NCI-H1105 (cell line): ENCODE results near the gene MMP20.

Experiments used
- DNase-seq: peaks from one replicate; lab custom pipeline; 2025; lab: John Stamatoyannopoulos, UW

The MMP20 gene

GRCh38 chr11:102622258-102622657 is 2.9 kb downstream of the MMP20 start:
- no peak for DNase-seq

DNA sequence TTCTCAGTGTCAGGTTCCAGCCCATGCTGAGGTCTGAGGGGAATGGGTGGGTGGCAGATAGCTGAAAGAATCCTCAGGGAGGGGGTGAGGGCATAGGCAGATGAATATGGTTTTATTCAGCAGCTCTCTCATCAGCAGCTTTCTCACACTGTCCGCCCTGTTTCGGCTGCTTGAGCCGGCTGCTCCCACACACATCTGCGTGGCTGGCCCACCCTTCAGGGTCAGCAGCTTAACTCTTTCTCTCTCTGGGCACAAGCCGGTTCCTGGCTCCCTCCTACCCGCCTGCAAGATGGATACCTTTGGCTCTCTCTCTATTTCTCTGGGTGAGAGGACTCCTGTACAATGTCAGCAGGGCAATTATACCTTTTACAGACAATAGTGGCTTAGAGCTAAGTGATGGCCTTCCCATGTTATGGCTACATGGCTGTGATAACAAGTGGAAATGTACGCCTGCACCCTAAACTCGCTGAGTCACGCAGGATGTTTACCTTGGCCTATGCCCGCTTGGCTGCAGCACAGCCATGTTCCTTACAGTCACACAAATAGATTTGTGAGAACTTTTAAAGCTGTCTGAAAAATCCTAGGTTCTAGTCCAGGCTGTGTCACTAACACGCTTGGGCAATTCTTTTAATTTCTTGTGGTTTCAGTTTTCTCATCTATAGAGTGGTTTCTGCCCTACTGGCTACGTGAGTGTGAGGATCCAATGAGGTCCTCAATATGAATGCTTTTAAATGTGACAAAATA is 4.1 kb downstream of the MMP20 start:
- no peak for DNase-seq

GRCh38 chr11:102620179-102620578 is 5.0 kb downstream of the MMP20 start:
- no peak for DNase-seq

- no peak for DNase-seq
These were observed 7.6 kb downstream of the MMP20 start for GRCh38 chr11:102617466-102618008.

- DNase-seq, result no peak
These were observed 9.2 kb downstream of the MMP20 start for GRCh38 chr11:102615894-102616432.

DNA sequence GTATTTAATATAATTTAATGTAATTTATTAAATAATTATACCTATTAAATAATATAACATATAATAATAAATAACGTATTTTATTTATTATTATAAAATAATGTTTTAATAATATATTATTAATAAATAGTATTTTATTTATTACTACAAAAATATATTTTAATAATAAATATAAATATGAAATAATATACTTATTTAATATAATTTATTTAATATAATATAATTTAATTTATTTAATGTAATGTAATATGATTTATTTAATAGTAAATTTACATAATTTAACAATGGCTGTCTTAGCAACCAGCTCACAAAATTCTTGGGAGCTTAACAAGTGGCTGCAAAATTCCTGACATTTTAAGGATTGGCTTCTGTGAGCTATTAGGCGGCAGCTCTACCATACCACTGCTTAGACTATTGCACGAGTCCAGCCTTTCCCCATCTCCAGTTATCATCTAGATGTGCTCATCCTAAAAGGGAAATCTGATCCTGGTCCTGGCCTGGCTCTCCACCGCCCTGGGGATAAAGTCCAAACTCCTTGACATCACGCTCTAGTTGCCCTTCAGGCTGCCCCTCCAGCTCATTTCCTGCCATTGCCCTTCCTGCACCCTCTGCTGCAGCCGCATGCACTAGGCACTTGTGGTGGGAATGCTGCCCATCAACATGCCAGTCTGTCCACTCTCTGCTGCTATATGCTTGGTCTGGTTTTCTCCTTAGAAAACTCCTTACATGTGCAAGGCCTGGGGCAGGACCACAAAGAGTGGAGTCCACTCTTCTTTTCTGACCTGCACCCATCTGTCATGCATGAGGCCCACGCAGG is 9.8 kb downstream of the MMP20 start:
- no peak for DNase-seq

GRCh38 chr11:102614485-102614884 is 10.6 kb downstream of the MMP20 start:
- DNase-seq, result no peak

DNA sequence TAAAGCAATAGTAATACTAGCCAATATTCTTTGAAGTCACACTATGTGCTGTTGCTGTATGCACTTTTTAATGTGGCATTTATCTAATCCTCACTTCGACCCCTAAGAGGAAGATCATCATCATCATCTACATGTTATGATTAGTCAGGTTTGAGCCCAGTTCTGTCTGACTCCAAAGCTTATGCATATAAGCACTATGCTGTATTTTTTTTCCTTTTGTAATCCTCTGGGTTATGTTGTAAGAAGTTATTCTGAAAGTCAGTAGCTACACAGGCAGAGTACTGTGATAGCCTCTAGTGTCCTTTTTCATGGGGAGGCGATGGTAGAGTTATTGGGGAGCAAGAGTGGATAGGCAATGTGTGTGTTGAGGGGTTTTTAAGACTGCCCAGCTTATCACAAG is 11.1 kb downstream of the MMP20 start:
- no peak for DNase-seq

DNA sequence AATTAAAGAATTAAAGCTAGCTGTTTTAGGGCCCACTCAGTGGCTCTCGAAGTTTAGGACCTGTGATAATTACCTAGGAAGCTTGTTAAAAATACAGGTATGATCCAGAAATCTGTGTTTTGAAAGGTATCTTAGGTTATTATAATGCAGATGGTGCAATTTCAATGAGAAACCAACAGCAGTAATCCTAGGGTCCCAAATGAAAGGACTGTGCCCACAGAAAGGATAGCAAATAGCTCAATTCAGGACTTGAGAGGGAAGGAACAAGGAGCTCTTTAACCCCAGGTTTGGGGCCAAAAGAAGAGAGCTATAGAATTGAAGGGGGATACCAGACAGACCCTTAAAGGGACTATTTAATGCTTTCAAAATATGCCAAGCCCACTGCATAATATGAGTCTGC is 11.7 kb downstream of the MMP20 start:
- DNase-seq, result no peak

DNA sequence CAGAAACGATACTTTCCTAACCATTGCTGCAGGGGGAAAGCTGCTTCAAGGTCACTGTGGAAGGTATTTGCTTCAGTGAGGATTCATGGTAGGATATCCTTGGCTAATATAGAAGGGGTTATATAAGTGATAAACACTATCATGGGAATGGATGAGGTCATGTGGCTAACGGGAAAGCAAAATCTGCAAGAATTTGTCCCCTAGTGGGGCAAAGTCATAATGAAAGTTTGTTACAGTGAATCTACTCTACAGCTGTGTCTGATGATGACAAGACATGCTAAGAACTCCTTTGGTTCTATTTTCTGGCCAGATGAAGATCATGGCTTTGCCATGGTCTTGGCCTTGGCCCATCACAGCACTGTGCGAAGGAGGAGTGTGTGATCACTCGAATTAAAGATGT is 13.8 kb downstream of the MMP20 start:
- DNase-seq, result no peak

DNA sequence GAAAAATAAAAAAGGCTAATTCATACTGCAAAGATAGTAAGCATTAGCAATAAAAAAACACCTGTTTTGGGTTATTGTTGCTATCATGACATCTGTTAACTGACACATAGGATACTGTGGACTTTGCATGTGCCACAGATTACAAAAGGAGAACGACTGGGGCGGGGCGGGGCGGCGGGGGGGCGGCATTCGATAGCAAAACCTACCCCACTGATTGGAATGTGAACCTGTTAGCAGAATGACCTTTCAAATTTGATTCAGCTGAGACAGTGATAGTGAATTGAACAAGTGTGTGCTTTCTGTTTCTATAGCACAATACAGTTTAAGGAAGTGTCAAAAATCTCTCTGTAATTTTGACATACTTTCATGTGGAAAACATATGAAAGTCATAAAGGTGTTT is 14.9 kb downstream of the MMP20 start:
- no peak for DNase-seq

DNA sequence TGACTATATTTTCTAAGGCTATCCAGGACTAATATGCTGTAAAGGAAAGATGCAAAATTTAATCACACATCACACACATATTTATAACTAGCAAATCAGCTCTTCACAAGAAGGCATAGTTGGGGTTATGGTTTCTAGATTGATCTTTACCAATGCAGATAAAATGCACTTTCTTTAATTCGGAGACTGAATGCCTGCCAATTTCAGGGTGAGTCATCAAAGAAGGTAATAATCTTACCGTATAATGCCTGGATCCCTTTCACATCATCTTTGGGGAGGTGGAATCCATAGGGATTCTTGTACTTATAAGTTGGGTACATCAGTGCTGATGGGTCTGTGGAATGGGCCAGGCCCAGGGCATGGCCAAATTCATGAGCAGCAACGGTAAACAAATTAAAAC is 16.4 kb downstream of the MMP20 start:
- no peak for DNase-seq

- no peak for DNase-seq
These were observed 20.3 kb downstream of the MMP20 start for GRCh38 chr11:102604875-102605274.

DNA sequence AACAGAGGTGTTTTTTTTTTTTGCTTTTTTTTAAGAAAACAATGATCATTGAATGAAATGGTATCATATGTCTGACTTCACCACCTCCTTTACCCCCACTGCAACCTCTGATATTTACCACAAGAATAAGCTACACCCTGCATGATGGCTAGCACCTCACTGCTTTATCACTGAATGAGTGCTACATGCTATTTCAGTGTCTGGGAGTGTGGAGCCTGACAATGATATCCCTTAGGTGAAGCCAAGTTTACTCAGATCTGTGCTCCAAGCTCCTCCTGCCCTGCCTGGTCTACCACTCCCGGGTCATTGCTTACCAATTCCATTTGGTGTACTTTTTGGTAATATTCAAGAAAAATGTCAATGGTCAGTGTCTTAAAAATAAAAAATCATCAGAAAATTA is 21.1 kb downstream of the MMP20 start:
- DNase-seq, result no peak

DNA sequence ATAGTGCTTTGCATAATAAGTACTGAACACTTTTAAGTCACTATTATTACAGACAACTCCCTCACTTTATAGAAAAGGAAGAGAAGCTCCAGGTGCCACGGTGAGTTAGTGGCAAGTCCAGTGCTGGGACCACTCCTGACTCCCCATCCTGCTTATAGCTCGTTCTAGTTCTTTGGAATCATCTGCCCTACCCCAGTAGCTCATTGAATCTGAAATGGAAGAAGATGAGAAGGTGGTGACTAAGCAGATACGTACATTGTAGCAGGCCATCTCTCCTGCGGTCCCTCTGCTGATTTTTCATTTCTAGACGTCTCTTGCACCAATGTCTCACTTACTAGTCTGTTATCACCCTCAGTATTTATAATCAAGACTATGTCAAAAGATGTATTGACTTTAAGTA is 21.6 kb downstream of the MMP20 start:
- DNase-seq, result no peak

DNA sequence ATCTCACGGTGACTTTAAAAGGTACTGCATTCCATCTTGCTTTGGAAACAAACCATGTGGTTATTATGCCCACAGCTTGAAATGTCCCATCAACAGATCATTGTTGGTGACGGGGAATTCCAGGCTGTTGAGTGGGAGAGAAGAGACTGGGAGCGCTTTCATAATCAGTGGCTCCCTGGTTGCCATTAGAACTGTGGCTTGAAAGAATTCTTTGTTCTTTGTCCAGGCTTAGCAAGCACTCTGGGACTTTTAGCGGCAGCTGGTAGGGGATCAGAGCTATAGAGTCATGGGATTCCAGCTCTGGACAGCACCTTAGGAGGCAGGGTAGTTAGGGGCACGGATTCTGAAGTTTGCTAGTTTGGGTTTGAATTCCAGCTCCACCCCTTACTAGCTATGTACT is 22.0 kb downstream of the MMP20 start:
- no peak for DNase-seq

DNA sequence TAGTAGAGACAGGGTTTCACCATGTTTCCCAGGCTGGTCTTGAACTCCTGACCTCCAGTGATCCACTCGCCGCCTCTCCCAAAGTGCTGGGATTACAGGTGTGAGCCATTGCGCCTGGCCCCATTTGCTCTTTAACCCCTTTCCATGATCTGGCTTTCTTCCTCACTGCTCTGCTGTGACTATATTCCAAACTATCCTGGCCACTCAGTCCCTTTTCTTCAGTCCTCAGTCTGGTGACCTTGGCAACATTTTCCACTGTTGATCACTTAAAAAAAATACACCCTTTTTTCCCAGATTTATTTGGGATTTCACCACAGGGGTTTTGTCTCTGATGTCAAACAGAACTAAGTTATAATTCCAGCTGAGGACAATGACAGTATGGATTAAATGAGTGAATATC is 24.5 kb downstream of the MMP20 start:
- DNase-seq, result no peak

DNA sequence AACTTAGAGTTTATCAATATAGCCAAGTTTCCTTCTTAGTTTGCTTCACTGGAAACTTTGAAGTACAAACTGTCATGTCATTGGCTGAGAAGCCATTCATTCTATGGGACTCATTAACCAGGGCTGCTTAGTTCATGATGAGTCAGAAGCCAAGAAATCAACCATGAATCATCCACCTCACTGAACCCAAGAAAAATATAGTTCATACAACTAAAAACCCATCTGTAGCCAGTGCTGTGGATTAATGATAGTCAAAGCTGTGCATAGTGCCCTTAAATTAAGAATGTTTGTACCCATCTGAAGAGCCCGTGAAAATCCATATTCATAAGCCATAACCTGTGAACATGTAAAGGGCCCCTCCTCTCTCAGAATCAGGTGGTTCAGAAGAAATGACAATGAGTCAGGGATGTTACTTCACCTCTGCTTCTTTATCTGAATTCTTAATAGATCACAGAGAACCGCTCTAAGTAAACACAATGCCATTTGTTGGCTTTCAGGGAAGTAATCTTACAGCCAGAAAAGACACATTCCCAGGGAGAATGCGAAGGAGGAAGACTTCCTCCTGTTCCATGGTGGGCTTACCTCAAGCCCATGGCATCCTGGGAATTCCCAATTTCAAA is 25.4 kb downstream of the MMP20 start:
- DNase-seq, result no peak

DNA sequence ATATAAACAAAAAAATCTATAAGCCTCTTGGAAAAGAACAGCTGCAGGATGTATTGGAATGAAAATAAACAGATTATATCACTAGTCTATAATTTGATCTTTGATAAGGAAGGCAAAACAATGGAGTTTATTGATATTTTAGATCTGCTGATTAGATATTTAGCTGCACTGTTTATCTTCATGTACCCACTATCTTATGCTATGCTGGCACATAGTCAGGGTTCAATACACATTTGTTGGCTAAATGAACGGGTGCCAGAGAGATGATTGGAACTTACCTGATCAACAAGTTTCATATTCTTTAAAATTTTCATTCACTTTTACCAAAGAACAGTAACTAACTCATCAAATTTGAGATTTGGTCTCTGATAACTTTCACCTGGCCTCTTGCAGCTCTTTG is 26.9 kb downstream of the MMP20 start:
- DNase-seq, result no peak

DNA sequence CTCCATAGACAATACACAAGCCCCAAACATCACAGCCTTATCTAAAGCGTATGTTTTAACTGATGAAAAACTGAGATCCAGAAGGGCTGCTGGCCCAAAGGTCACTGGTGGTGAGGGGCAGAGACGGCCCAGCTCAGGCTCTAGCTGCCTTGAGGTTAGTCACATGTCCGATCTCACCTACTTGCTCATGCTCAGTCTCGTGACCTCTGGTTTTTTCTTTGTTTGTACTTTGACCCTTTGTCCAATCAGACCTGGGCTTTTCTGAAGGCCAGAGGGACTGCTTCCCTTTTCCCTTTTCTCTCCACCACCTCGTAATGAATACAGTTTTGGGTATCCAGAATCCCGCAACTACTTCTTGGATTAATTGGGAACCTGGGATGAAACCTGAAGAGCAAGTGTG is 28.6 kb downstream of the MMP20 start:
- no peak for DNase-seq

DNA sequence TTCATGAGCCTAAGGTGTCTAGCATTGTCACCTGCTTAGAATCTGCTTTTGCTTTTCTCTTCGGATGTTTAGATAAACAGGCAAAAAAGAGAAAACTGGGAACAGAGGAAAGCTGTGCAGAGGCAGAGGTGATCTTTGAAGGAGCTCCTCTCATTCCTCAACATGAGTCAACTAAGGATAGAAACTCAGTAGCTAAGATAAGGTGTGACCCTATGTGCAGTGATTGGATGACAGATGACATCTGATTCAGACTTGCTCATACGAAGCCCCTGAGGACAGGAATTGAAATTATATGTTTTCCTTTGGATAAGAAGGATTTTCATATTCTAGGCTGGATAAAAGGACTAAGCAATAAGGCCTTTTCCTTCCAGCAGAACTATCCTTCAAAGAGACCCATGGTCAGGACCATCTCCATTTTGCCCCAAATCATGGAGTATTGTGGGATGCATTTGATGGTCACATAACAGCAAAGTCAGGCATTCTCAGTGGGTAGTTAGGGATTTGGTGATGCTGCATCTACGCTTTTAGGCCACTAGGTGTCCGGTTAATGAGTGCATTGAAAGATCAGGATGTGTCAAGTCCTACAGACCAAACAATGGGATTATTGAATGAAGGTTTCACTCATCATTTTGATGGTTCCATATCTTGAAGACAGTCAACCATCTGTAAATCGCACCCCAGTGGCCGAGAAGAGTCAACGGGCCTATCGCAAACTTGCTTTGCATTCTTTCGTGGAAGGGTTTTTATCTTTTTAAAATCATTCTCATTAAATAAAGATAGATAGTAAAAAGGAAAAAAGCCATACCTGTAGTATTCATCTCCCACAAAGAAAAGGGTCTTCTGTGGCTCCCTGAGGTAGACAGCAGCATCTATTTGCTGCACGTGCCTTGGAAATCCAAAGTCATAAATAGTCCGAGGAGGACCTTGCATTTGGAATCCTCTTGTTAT is 32.2 kb downstream of the MMP20 start:
- DNase-seq, result no peak
